Endothelial cell of umbilical vein (primary cell): ENCODE data around the gene ELAVL1. TPM values are rescaled to one million over a fixed set of nuclear protein-coding genes. Genes with fewer than 3 reads are reported as not detected.

Experiments used
- BruUV-seq: library from RNA; stranded (reverse); fragments of 400-500 nt; replicated peaks from 2 replicates; lab custom pipeline; 2021; lab: Mats Ljungman, UMichigan
- CTCF ChIA-PET: fragments of 300-600, 350-600 bp; sonication (Branson Sonifier 250); formaldehyde crosslinking; loops from one replicate; lab custom pipeline; 2021; ENCODE audit warnings: antibody characterized with exemption, inconsistent platforms; lab: Charles Lee
- POLR2A ChIA-PET: fragments of 300-600, 350-600 bp; sonication (Branson Sonifier 250); formaldehyde crosslinking; loops from one replicate; lab custom pipeline; 2021; ENCODE audit warnings: antibody characterized with exemption, inconsistent platforms; lab: Charles Lee
- DNase-seq: peaks from one replicate; pipeline ENCODE4 v3.0.0-alpha.2; 2011; ENCODE audit warnings: low read depth, low spot score
- FAIRE-seq: peaks from 2 replicates; lab custom pipeline; 2011; peaks lifted over from hg19 to GRCh38; lab: Jason Lieb, UNC
- H2AFZ ChIP-seq: 2 replicates; pipeline ENCODE4 v1.6.0; 2012; ENCODE audit warnings: low read depth, low read length, control low read depth, inconsistent platforms
- H3K27ac ChIP-seq: 2 replicates; pipeline ENCODE4 v1.5.1; 2011; ENCODE audit warnings: low read depth, mild to moderate bottlenecking, control low read depth, low read length, moderate library complexity; ENCODE audit not compliant: insufficient read depth
- H3K27me3 ChIP-seq, 2 experiments: 2 replicates each; pipeline versions ENCODE4 v1.6.0 to v1.6.1; 2011; ENCODE audit warnings: low read length in 2 of 2, mixed read lengths in 1 of 2; ENCODE audit not compliant: control insufficient read depth in 2 of 2, insufficient read depth in 2 of 2
- H3K36me3 ChIP-seq, 2 experiments: 2 replicates in 1 of 2; 3 replicates in 1 of 2; pipeline ENCODE4 v1.5.1; 2011; ENCODE audit warnings: low read length in 2 of 2, mild to moderate bottlenecking in 1 of 2, moderate library complexity in 1 of 2; ENCODE audit not compliant: control insufficient read depth in 2 of 2, insufficient read depth in 2 of 2; ENCODE audit errors: extremely low read depth in 1 of 2
- H3K4me1 ChIP-seq: 3 replicates; pipeline ENCODE4 v1.5.1; 2011; ENCODE audit warnings: mild to moderate bottlenecking, low read length; ENCODE audit not compliant: control insufficient read depth, insufficient read depth; ENCODE audit errors: extremely low read depth
- H3K4me2 ChIP-seq: 2 replicates; pipeline ENCODE4 v1.6.1; 2011; ENCODE audit warnings: low read length, control low read depth, mixed read lengths; ENCODE audit not compliant: insufficient read depth
- H3K4me3 ChIP-seq, 3 experiments: fragments of 200-600 bp in 1 of 3; sonication (generic), shearing (Covaris generic) in 1 of 3; replicated peaks in 1 of 3; 2 replicates each; pipeline ENCODE4 v1.5.1; 2011 to 2016; ENCODE audit warnings: control low read depth in 3 of 3, low read length in 3 of 3, mild to moderate bottlenecking in 2 of 3, inconsistent platforms in 1 of 3, low read depth in 1 of 3, moderate library complexity in 1 of 3; ENCODE audit not compliant: insufficient read depth in 1 of 3
- H3K79me2 ChIP-seq: 2 replicates; pipeline ENCODE4 v1.6.0; 2012; ENCODE audit warnings: low read length, inconsistent platforms; ENCODE audit not compliant: control insufficient read depth, insufficient read depth
- H3K9ac ChIP-seq: replicated peaks from 2 replicates; pipeline ENCODE3; 2011; ENCODE audit warnings: low read length, control low read depth; ENCODE audit not compliant: insufficient read depth; ENCODE audit errors: extremely low read depth
- H3K9me1 ChIP-seq: replicated peaks from 3 replicates; pipeline ENCODE4 v1.6.0; 2011; ENCODE audit warnings: mild to moderate bottlenecking, low read length; ENCODE audit not compliant: control insufficient read depth, insufficient read depth; ENCODE audit errors: extremely low read depth
- H3K9me3 ChIP-seq: replicated peaks from 2 replicates; pipeline ENCODE4 v1.5.1; 2012; ENCODE audit warnings: low read length, inconsistent platforms; ENCODE audit not compliant: control insufficient read depth, insufficient read depth
- H4K20me1 ChIP-seq: replicated peaks from 2 replicates; pipeline ENCODE3; 2011; ENCODE audit warnings: mild to moderate bottlenecking, low read length; ENCODE audit not compliant: control insufficient read depth, insufficient read depth; ENCODE audit errors: extremely low read depth
- CTCF ChIP-seq, 2 donors: IDR thresholded peaks; 1 replicate in 1 of 2; 2 replicates in 1 of 2; pipeline ENCODE4 v1.5.1; 2011; ENCODE audit warnings: low read length in 2 of 2, mild to moderate bottlenecking in 2 of 2, moderate library complexity in 2 of 2, control low read depth in 1 of 2, inconsistent platforms in 1 of 2, low read depth in 1 of 2; ENCODE audit not compliant: insufficient read depth in 1 of 2; ENCODE audit errors: extremely low read depth in 1 of 2
- GATA2 ChIP-seq: IDR thresholded peaks from 2 replicates; pipeline ENCODE4 v1.7.0; 2011; ENCODE audit warnings: low read depth, mild to moderate bottlenecking, moderate library complexity, mixed read lengths, low read length; ENCODE audit not compliant: insufficient read length, insufficient read depth
- dilution Hi-C: fragments of 300-500 bp; cut with MboI; formaldehyde crosslinking; loops from one replicate; pipeline ENCODE4 v1.15.0; 2019; ENCODE audit warnings: low sequenced_read_pairs; ENCODE audit not compliant: extremely low pct_ligation_motif_present
- intact Hi-C: fragments of 100-400 bp; cut with micrococcal nuclease; formaldehyde crosslinking; loops from one replicate; pipeline ENCODE4 v1.10.0; 2022
- polyA plus RNA-seq, 4 experiments: library from polyadenylated mRNA; depleted of rRNA in 3 of 4; stranded (reverse) in 3 of 4; unstranded in 1 of 4; fragments of >200 nt; gene quantifications; 2 replicates each; pipeline versions ENCODE4 v1.2.1 to v1.2.3, GENCODE V29; 2011 to 2012; ENCODE audit warnings: missing spikeins in 1 of 4
- total RNA-seq: library from RNA; stranded (reverse); gene quantifications from 2 replicates; pipeline ENCODE4 v1.2.3, GENCODE V29; 2021

ELAVL1 gene
- total and polyA plus RNA-seq, 2 donors (not counting 3 experiments of a cell fraction or from before 2014, with no cell fraction given) = 46.8 to 134 TPM

GRCh38 chr19:7992575-7992974 is 12.9 kb downstream of the ELAVL1 start:
- Histone ChIP-seq H3K79me2 (peaks cover 72% of the 10 kb centered on the region), H2AFZ (no peak overlapping the region), H3K9me3 (no peaks in the 10 kb centered on the region), H3K4me1 (peaks cover under 1% of the 10 kb centered on the region), H3K4me2 (no peak overlapping the region), H3K9me1 (no peaks in the 10 kb centered on the region), H3K36me3 (peaks cover 13 to 28% of the 10 kb centered on the region in 2 experiments), H3K27me3 (no peaks in the 10 kb centered on the region), H3K9ac (no peak overlapping the region), H3K27ac (no peak overlapping the region), H4K20me1 (peaks cover 20% of the 10 kb centered on the region), H3K4me3 (no peak overlapping the region)
- dilution Hi-C loops (no loop called here), intact Hi-C loops (no loop called here)
- FAIRE-seq (no peak), DNase-seq (no peak)
- CTCF ChIA-PET = interaction anchor here (2.6 kb wide), 1 partner anchor 48 kb away, joined by 7 read pairs; no protein-coding TSS in a partner anchor
- BruUV-seq = no TSS peak
- TF ChIP-seq CTCF (IDR thresholded peaks at IDR 0.05; ENCODE audit: extremely low read depth in 1 of 2, insufficient read depth in 1 of 2, low read depth in 1 of 2, low read length in 2 of 2) = no peak
- POLR2A ChIA-PET = no interaction called here

- ChIA-PET POLR2A (no interaction called here), CTCF (interaction anchor here (1.3 to 3.5 kb wide), 4 partner anchors 13 to 69 kb away, joined by 3 to 15 read pairs (median 4); partner anchors contain the start of genes SNAPC2 and TIMM44)
- intact Hi-C loops = no loop called here
- FAIRE-seq = no peak
- no peak overlapping the region for H3K27ac ChIP-seq
- H4K20me1 ChIP-seq = peaks cover 6% of the 10 kb centered on the region
- H3K79me2 ChIP-seq = peaks cover 67% of the 10 kb centered on the region
- H3K9me1 ChIP-seq = no peaks in the 10 kb centered on the region
- DNase-seq = no peak
- no peak overlapping the region for H3K4me2 ChIP-seq
- H3K27me3 ChIP-seq = no peaks in the 10 kb centered on the region
- no peak overlapping the region for H3K9ac ChIP-seq
- dilution Hi-C loops = no loop called here
- H3K4me3 ChIP-seq = no peak overlapping the region
- H2AFZ ChIP-seq = no peak overlapping the region
- H3K4me1 ChIP-seq = peaks cover 8% of the 10 kb centered on the region
- peaks cover 13 to 42% of the 10 kb centered on the region in 2 experiments for H3K36me3 ChIP-seq
- H3K9me3 ChIP-seq = no peaks in the 10 kb centered on the region
- TF ChIP-seq CTCF (IDR thresholded peaks at IDR 0.05; ENCODE audit: extremely low read depth in 1 of 2, insufficient read depth in 1 of 2, low read depth in 1 of 2, low read length in 2 of 2) = no peak
- TF ChIP-seq GATA2 = no peak
- no TSS peak for BruUV-seq
Measured at GRCh38 chr19:7989071-7989575, 16.3 kb downstream of the ELAVL1 start.
